IMR-90 (cell line): ENCODE measurements around the gene TXNRD1.

Source experiments
- BHLHE40 ChIP-seq: fragments of 150-350 bp; IDR thresholded peaks from 2 replicates; pipeline ENCODE4 v1.6.1; 2016; ENCODE audit warnings: mild to moderate bottlenecking, low read depth, low read length
- CHD1 ChIP-seq: IDR thresholded peaks from 2 replicates; pipeline ENCODE4 v1.6.1; 2012; ENCODE audit warnings: low read depth, low read length, improper control_type of control experiment
- CTCF ChIP-seq: conservative IDR thresholded peaks from 2 replicates; pipeline ENCODE4 v1.5.1; 2012; ENCODE audit warnings: mild to moderate bottlenecking, low read depth, low read length, improper control_type of control experiment
- ELK1 ChIP-seq: fragments of 150-350 bp; IDR thresholded peaks from 2 replicates; pipeline ENCODE4 v1.6.1; 2016; ENCODE audit warnings: low read depth, mild to moderate bottlenecking, low read length, moderate library complexity, borderline replicate concordance
- MXI1 ChIP-seq: IDR thresholded peaks from 2 replicates; pipeline ENCODE4 v1.6.1; 2012; ENCODE audit warnings: low read depth, mild to moderate bottlenecking, low read length, moderate library complexity, borderline replicate concordance
- POLR2A ChIP-seq: IDR thresholded peaks from 2 replicates; pipeline ENCODE4 v1.6.1; 2012; ENCODE audit warnings: mild to moderate bottlenecking, low read depth, low read length
- RCOR1 ChIP-seq: IDR thresholded peaks from 2 replicates; pipeline ENCODE4 v1.6.1; 2012; ENCODE audit warnings: mild to moderate bottlenecking, low read length, improper control_type of control experiment; ENCODE audit not compliant: insufficient replicate concordance
- RFX5 ChIP-seq: IDR thresholded peaks from 2 replicates; pipeline ENCODE4 v1.8.0; 2012; ENCODE audit warnings: low read depth, mild to moderate bottlenecking, low read length, moderate library complexity
- SMC3 ChIP-seq: fragments of 150-350 bp; IDR thresholded peaks from 2 replicates; pipeline ENCODE4 v1.6.1; 2016; ENCODE audit warnings: low read depth, mild to moderate bottlenecking, antibody characterized with exemption, low read length, moderate library complexity
- USF2 ChIP-seq: fragments of 150-350 bp; IDR thresholded peaks from 2 replicates; pipeline ENCODE4 v1.6.1; 2017; ENCODE audit warnings: mild to moderate bottlenecking, antibody characterized with exemption, low read length, low read depth

GRCh38 chr12:104334581-104334980 is 119.0 kb downstream of the TXNRD1 start:
- TF ChIP-seq CTCF (no peak), RCOR1 (no peak), BHLHE40 (no peak), POLR2A (no peak), RFX5 (no peak), USF2 (no peak), SMC3 (no peak), ELK1 (no peak), CHD1 (no peak), MXI1 (no peak)
